ENCODE data around the gene DNAJC4. TPM values are rescaled to one million over a fixed set of nuclear protein-coding genes. Genes with fewer than 3 reads are reported as not detected.
A peak's percentile ranks its signal among the peaks of the same experiment; 100 is the strongest.

DNAJC4 gene
- total RNA-seq, 1 donor from 2014 or later, result 48.2 TPM

DNA sequence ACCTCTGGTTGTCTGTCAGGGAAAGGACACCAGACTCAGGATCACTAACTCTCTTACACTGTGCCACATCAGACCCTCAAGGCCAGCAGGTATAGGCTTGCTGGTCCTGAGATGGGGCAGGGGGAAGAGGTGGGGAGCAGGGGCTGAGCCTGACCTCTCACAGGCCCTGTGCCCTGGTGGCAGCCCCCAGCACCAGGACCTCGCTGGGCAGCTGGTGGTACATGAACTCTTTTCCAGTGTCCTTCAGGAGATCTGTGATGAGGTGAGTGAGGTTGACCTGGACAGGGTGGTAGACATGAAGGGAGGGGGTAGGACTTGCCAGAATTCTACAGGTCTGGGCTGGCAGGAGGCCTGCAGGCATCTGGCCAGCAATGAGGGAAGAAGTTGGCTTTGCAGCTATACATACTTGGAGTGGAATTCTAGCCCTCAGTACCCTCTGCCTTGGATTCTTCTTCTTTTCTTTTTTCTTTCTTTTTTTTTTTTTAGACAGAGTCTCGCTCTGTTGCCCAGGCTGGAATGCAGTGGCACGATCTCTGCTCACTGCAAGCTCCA is 2.9 kb upstream of the DNAJC4 start:
- peaks cover 7% of the 10 kb centered on the region for H3K4me1 Mint-ChIP-seq (ENCODE audit: unreplicated experiment)
- H3K27ac Mint-ChIP-seq, result peak overlapping the region; percentile 58
- no peaks in the 10 kb centered on the region for H3K36me3 Mint-ChIP-seq
- H3K4me3 Mint-ChIP-seq, result peak overlapping the region; percentile 90
- DNase-seq (ENCODE audit: extremely low spot score, unreplicated experiment), result no peak
- no peaks in the 10 kb centered on the region for H3K27me3 Mint-ChIP-seq
- no peaks in the 10 kb centered on the region for H3K9me3 Mint-ChIP-seq
- TF ChIP-seq, protein P1, sequence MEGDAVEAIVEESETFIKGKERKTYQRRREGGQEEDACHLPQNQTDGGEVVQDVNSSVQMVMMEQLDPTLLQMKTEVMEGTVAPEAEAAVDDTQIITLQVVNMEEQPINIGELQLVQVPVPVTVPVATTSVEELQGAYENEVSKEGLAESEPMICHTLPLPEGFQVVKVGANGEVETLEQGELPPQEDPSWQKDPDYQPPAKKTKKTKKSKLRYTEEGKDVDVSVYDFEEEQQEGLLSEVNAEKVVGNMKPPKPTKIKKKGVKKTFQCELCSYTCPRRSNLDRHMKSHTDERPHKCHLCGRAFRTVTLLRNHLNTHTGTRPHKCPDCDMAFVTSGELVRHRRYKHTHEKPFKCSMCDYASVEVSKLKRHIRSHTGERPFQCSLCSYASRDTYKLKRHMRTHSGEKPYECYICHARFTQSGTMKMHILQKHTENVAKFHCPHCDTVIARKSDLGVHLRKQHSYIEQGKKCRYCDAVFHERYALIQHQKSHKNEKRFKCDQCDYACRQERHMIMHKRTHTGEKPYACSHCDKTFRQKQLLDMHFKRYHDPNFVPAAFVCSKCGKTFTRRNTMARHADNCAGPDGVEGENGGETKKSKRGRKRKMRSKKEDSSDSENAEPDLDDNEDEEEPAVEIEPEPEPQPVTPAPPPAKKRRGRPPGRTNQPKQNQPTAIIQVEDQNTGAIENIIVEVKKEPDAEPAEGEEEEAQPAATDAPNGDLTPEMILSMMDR (conservative IDR thresholded peaks at IDR 0.05), result no peak

DNA sequence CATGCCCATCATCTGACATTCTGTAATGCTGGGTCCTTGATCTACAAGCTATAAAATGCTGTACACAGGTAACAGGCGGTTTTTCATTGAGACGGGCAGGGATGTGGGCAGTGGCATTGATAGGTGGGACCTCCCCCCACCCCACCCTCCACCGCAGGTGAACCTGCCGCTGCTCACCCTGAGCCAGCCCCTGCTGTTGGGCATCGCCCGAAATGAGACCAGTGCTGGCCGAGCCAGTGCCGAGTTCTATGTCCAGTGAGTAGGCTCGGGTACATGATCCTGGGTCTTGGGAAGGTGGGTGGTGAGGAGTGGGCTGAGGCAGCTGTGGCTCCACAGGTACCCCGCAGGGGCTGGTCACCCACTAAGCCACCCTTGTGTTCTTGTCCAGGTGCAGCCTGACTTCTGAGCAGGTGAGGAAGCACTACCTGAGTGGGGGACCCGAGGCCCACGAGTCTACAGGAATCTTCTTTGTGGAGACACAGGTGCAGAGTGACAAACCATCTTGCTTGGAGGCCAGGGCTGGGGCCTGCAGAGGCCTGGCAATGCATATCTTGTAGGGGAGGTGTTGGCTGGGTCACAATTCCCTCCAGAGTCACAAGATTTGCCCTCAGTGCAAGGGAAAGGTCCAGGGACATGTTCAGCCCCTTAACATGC is 1.1 kb upstream of the DNAJC4 start:
- Mint-ChIP-seq H3K4me1 (ENCODE audit: unreplicated experiment) (peaks cover 12% of the 10 kb centered on the region), H3K4me3 (peak overlapping the region; percentile 91), H3K9me3 (no peaks in the 10 kb centered on the region), H3K36me3 (no peaks in the 10 kb centered on the region), H3K27me3 (no peaks in the 10 kb centered on the region), H3K27ac (peak overlapping the region; percentile 83)
- TF ChIP-seq, protein P1 (conservative IDR thresholded peaks at IDR 0.05), result no peak
- DNase-seq (ENCODE audit: extremely low spot score, unreplicated experiment), result no peak

DNA sequence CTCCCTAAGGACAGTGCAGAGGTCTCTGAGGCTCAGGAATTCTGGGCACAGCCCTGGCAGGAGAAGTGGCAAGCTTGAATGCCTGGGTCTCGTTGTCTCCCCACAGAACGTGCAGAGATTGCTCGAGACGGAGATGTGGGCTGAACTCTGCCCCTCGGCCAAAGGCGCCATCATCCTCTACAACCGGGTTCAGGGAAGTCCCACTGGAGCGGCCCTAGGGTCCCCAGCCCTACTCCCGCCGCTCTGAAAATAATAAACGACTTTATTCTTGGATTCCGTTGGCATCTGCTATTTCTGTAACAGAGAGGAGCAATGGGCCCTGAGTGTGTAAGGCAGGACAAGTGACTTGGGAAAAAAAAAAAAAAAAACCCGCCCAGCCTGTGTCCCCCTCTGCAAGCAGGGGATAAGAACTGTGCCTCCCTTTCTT is 591 bp upstream of the DNAJC4 start:
- peak overlapping the region; percentile 91 for H3K4me3 Mint-ChIP-seq
- peak overlapping the region; percentile 83 for H3K27ac Mint-ChIP-seq
- no peak for DNase-seq (ENCODE audit: extremely low spot score, unreplicated experiment)
- H3K27me3 Mint-ChIP-seq, result no peaks in the 10 kb centered on the region
- no peaks in the 10 kb centered on the region for H3K36me3 Mint-ChIP-seq
- H3K9me3 Mint-ChIP-seq, result no peaks in the 10 kb centered on the region
- H3K4me1 Mint-ChIP-seq (ENCODE audit: unreplicated experiment), result peaks cover 12% of the 10 kb centered on the region
- TF ChIP-seq, protein P1 (conservative IDR thresholded peaks at IDR 0.05), result no peak

DNA sequence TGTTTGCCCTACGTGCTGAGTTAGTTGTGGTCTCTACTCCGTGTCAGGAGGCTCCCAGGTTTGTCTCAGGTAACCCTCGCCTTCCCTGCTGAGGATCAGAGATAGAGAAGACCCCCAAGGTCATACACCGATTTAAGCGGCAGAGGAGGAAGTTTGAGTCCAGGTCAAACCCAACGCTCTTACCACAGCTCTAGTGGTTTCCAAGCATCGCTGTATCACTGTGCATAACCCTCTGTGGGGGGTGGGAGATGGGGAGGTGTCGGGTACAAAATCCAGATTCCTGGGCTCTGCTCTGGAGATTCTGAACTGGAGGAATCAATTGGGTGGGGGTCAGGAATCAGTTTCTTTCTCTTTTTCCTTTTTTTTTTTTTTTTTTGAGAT is 627 bp downstream of the DNAJC4 start:
- TF ChIP-seq, protein P1 (conservative IDR thresholded peaks at IDR 0.05), result no peak
- peak overlapping the region; percentile 91 for H3K4me3 Mint-ChIP-seq
- peaks cover 13% of the 10 kb centered on the region for H3K4me1 Mint-ChIP-seq (ENCODE audit: unreplicated experiment)

DNA sequence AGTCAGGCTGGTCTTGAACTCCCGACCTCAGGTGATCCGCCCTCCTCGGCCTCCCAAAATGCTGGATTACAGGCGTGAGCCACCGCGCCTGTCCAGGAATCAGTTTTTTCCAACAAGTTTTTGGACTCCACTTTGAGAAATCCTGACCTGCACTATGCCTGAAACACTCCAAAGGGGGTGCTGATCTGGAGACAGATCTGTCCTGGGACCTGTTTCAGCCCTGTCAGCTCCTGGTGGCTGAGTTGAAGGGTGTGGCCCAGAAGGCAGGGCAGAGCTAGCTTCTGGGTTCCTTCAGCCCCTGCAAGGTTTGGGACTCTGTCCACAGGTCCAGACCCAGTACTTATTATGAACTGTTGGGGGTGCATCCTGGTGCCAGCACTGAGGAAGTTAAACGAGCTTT is 1.2 kb downstream of the DNAJC4 start:
- peak overlapping the region; percentile 80 for H3K4me3 Mint-ChIP-seq
- TF ChIP-seq, protein P1 (conservative IDR thresholded peaks at IDR 0.05), result no peak
- H3K9me3 Mint-ChIP-seq, result no peaks in the 10 kb centered on the region
- H3K27ac Mint-ChIP-seq, result no peak overlapping the region
- no peaks in the 10 kb centered on the region for H3K27me3 Mint-ChIP-seq
- DNase-seq (ENCODE audit: extremely low spot score, unreplicated experiment), result no peak
- H3K36me3 Mint-ChIP-seq, result no peaks in the 10 kb centered on the region
- H3K4me1 Mint-ChIP-seq (ENCODE audit: unreplicated experiment), result peaks cover 13% of the 10 kb centered on the region

More for the DNA sequence above, 627 bp downstream of the DNAJC4 start:
- H3K27me3 Mint-ChIP-seq, result no peaks in the 10 kb centered on the region
- H3K36me3 Mint-ChIP-seq, result no peaks in the 10 kb centered on the region
- DNase-seq (ENCODE audit: extremely low spot score, unreplicated experiment), result no peak
- H3K27ac Mint-ChIP-seq, result peak overlapping the region; percentile 78
- H3K9me3 Mint-ChIP-seq, result no peaks in the 10 kb centered on the region

Measured in type B pancreatic cell (in vitro differentiated cells).